ENCODE results near the gene CLDN1. TPM values are rescaled to one million over a fixed set of nuclear protein-coding genes. Genes with fewer than 3 reads are reported as not detected.

The CLDN1 gene
- polyA plus RNA-seq, 1 donor from 2014 or later, result 1.3 TPM

- H3K36me3 ChIP-seq (ENCODE audit: insufficient read depth, low read length), result no peaks in the 10 kb centered on the region
- no peaks in the 10 kb centered on the region for H3K9me2 ChIP-seq (ENCODE audit: insufficient read depth, low read length)
- no peaks in the 10 kb centered on the region for H3K27me3 ChIP-seq (ENCODE audit: insufficient read depth, low read depth, low read length)
- TF ChIP-seq SMC3 (conservative IDR thresholded peaks at IDR 0.05; ENCODE audit: poor library complexity) (no peak), MXI1 (conservative IDR thresholded peaks at IDR 0.05; ENCODE audit: poor library complexity, severe bottlenecking) (no peak), POLR2AphosphoS5 (IDR thresholded peaks at IDR 0.05) (no peak), TAF1 (IDR thresholded peaks at IDR 0.05; ENCODE audit: low read depth) (no peak), EP300 (conservative IDR thresholded peaks at IDR 0.05; ENCODE audit: poor library complexity, severe bottlenecking) (no peak), EZH2 (IDR thresholded peaks at IDR 0.05; ENCODE audit: borderline replicate concordance, insufficient read depth, low read length, poor library complexity, severe bottlenecking) (no peak), RAD21 (conservative IDR thresholded peaks at IDR 0.05) (no peak)
- TF ChIP-seq, protein P1, sequence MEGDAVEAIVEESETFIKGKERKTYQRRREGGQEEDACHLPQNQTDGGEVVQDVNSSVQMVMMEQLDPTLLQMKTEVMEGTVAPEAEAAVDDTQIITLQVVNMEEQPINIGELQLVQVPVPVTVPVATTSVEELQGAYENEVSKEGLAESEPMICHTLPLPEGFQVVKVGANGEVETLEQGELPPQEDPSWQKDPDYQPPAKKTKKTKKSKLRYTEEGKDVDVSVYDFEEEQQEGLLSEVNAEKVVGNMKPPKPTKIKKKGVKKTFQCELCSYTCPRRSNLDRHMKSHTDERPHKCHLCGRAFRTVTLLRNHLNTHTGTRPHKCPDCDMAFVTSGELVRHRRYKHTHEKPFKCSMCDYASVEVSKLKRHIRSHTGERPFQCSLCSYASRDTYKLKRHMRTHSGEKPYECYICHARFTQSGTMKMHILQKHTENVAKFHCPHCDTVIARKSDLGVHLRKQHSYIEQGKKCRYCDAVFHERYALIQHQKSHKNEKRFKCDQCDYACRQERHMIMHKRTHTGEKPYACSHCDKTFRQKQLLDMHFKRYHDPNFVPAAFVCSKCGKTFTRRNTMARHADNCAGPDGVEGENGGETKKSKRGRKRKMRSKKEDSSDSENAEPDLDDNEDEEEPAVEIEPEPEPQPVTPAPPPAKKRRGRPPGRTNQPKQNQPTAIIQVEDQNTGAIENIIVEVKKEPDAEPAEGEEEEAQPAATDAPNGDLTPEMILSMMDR (IDR thresholded peaks at IDR 0.05; ENCODE audit: poor library complexity, severe bottlenecking), result no peak
- TF ChIP-seq, protein P2, sequence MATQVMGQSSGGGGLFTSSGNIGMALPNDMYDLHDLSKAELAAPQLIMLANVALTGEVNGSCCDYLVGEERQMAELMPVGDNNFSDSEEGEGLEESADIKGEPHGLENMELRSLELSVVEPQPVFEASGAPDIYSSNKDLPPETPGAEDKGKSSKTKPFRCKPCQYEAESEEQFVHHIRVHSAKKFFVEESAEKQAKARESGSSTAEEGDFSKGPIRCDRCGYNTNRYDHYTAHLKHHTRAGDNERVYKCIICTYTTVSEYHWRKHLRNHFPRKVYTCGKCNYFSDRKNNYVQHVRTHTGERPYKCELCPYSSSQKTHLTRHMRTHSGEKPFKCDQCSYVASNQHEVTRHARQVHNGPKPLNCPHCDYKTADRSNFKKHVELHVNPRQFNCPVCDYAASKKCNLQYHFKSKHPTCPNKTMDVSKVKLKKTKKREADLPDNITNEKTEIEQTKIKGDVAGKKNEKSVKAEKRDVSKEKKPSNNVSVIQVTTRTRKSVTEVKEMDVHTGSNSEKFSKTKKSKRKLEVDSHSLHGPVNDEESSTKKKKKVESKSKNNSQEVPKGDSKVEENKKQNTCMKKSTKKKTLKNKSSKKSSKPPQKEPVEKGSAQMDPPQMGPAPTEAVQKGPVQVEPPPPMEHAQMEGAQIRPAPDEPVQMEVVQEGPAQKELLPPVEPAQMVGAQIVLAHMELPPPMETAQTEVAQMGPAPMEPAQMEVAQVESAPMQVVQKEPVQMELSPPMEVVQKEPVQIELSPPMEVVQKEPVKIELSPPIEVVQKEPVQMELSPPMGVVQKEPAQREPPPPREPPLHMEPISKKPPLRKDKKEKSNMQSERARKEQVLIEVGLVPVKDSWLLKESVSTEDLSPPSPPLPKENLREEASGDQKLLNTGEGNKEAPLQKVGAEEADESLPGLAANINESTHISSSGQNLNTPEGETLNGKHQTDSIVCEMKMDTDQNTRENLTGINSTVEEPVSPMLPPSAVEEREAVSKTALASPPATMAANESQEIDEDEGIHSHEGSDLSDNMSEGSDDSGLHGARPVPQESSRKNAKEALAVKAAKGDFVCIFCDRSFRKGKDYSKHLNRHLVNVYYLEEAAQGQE (IDR thresholded peaks at IDR 0.05; ENCODE audit: borderline replicate concordance), result no peak
- no peak overlapping the region for H3K4me3 ChIP-seq (ENCODE audit: low read length)
- H3K9me3 ChIP-seq (ENCODE audit: low read length), result no peaks in the 10 kb centered on the region
- H2AFZ ChIP-seq (ENCODE audit: low read depth, low read length), result no peak overlapping the region
- no peaks in the 10 kb centered on the region for H3K79me2 ChIP-seq (replicated peaks; ENCODE audit: insufficient read depth, low read length)
- no peaks in the 10 kb centered on the region for H4K20me1 ChIP-seq (ENCODE audit: insufficient read depth)
- H3K9ac ChIP-seq (ENCODE audit: low read length), result no peak overlapping the region
- H3K4me2 ChIP-seq (ENCODE audit: low read length), result no peak overlapping the region
- no peak overlapping the region for H3K27ac ChIP-seq (ENCODE audit: low read length)
- no peaks in the 10 kb centered on the region for H3F3A ChIP-seq (ENCODE audit: insufficient read depth, low read length, poor library complexity, severe bottlenecking)
Measured at GRCh38 chr3:190345878-190346277, 23.6 kb upstream of the CLDN1 start.

GRCh38 chr3:190345027-190345821 lies 23.0 kb upstream of the CLDN1 start:
- Histone ChIP-seq H3K36me3 (ENCODE audit: insufficient read depth, low read length) (no peaks in the 10 kb centered on the region), H3K4me3 (ENCODE audit: low read length) (no peak overlapping the region), H3K79me2 (replicated peaks; ENCODE audit: insufficient read depth, low read length) (no peaks in the 10 kb centered on the region), H3K4me2 (ENCODE audit: low read length) (no peak overlapping the region), H3K27me3 (ENCODE audit: insufficient read depth, low read depth, low read length) (no peaks in the 10 kb centered on the region), H3K9ac (ENCODE audit: low read length) (no peak overlapping the region), H4K20me1 (ENCODE audit: insufficient read depth) (no peaks in the 10 kb centered on the region), H2AFZ (ENCODE audit: low read depth, low read length) (no peak overlapping the region), H3K9me3 (ENCODE audit: low read length) (no peaks in the 10 kb centered on the region), H3F3A (ENCODE audit: insufficient read depth, low read length, poor library complexity, severe bottlenecking) (no peaks in the 10 kb centered on the region), H3K9me2 (ENCODE audit: insufficient read depth, low read length) (no peaks in the 10 kb centered on the region), H3K27ac (ENCODE audit: low read length) (no peak overlapping the region)
- no peak for TF ChIP-seq EP300 (conservative IDR thresholded peaks at IDR 0.05; ENCODE audit: poor library complexity, severe bottlenecking)
- TF ChIP-seq MXI1 (conservative IDR thresholded peaks at IDR 0.05; ENCODE audit: poor library complexity, severe bottlenecking), result no peak
- no peak for TF ChIP-seq SMC3 (conservative IDR thresholded peaks at IDR 0.05; ENCODE audit: poor library complexity)
- TF ChIP-seq RAD21 (conservative IDR thresholded peaks at IDR 0.05), result no peak
- TF ChIP-seq, protein P2 (IDR thresholded peaks at IDR 0.05; ENCODE audit: borderline replicate concordance), result no peak
- no peak for TF ChIP-seq POLR2AphosphoS5 (IDR thresholded peaks at IDR 0.05)
- TF ChIP-seq EZH2 (IDR thresholded peaks at IDR 0.05; ENCODE audit: borderline replicate concordance, insufficient read depth, low read length, poor library complexity, severe bottlenecking), result no peak
- no peak for TF ChIP-seq TAF1 (IDR thresholded peaks at IDR 0.05; ENCODE audit: low read depth)
- TF ChIP-seq, protein P1 (IDR thresholded peaks at IDR 0.05; ENCODE audit: poor library complexity, severe bottlenecking), result no peak
